Fibroblast of upper back skin (primary cell): Measurements from ENCODE around the gene UNC79.
A peak's percentile ranks its signal among the peaks of the same experiment; 100 is the strongest.

ENCODE experiments used
- DNase-seq: peaks from one replicate; pipeline ENCODE4 v3.0.0-alpha.2; 2013

UNC79 gene

DNA sequence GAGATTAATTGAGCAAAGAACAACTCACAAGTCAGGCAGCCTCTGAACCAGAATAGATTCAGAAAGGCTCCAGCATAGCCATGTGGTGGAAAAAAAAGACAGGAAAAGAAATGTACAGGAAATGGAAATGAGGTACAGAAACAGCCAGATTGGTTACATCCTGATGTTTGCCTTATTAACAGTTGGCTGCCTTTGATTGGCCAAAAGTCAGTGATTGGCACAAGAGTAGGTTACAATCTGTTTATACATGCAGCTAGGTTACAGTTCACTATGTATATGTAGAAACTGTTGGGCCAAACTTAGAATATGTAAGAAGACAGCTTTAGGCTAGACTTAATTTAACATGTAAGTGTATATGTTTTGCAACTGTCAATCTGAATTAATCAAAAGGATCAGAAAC is 118.9 kb downstream of the UNC79 start:
- no peak for DNase-seq

DNA sequence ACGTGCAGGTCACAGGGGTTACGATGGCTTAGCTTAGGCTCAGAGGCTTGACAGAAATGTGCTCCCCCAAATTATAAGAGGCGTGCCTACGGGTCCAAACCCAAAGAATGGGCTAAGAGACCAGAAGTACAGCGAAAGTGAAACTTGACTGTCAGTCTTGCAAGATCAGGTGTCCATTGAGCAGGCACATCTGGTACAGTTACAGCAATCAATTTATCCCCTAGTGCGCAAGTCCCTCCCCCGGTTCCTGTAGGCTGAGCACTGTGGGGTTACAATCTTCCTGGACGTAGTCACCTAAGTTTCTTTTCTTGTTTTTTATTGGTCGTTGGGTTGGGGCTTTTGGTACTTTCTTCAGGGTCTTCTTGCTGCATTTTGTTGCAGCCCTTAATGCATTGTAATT is 134.2 kb downstream of the UNC79 start:
- no peak for DNase-seq

DNA sequence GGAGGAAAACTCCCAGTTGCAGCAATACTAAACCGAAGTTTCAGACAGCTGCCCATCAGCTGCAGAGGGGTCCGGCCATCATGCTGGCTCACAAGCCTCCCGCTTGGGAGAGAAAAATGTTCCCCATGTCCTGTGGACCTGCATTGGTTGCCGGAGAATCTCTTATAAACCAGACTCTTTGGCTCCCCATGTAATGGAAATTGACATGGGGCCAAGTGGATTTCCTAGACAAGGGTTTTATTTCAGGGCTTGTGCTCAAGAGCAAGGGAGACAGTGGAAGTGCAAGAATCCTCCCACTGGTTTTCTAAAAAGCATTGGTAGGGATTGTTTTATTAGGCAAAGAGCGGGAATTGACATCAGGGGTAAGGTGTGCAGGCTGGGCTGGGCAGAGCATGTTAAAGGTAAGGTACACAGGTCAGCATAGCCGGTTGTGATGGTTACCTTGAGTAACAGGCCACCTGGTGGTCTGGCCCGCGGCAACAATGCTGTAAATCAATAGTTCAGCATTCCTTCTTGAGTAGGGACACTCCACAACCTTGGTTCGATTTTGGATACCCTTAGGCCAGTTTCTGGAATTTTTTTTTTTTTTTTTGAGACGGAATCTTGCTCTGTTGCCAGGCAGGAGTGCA is 135.4 kb downstream of the UNC79 start:
- no peak for DNase-seq

- no peak for DNase-seq
These were observed 140.5 kb downstream of the UNC79 start for GRCh38 chr14:93571275-93571674.

- DNase-seq, result no peak
These were observed 148.4 kb downstream of the UNC79 start for GRCh38 chr14:93579178-93579577.

- no peak for DNase-seq
These were observed 151.8 kb downstream of the UNC79 start for GRCh38 chr14:93582516-93582915.

DNA sequence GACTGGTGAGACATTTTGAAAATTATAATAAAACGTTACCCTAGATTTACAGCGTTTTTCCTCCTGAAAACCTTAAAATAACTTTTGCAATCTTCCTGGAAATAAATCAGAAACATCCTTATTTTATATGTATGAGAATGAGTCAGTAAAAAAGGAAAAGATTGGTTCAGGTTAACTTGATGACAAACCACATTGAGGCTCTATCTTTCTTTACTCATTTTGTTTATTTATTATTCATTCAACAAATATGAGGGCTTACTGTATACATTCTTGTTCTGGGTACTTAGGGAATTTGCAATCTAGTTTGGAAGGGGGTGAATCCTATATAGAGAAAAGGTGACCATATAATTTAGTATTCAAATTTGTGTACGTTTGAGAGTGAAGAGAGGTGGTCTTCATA is 156.6 kb downstream of the UNC79 start:
- no peak for DNase-seq

DNA sequence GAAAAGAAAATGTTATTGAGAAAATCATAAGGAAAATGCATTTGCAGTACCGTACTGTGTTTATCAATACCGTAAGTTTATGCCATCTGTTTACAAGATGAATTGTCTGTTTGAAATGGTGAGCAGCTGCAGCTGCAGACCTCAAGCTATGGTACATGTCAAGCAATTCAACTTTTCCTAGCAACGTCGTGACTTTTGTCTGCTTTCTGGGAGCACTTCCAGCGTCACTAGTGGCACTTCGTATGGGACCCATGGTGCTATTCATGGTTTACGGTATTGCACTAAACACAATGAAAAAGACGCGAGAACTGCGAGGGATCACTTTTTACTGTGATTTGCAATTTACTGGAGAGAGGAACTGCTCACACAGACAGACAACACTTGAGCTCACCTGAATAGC is 160.8 kb downstream of the UNC79 start:
- no peak for DNase-seq

DNA sequence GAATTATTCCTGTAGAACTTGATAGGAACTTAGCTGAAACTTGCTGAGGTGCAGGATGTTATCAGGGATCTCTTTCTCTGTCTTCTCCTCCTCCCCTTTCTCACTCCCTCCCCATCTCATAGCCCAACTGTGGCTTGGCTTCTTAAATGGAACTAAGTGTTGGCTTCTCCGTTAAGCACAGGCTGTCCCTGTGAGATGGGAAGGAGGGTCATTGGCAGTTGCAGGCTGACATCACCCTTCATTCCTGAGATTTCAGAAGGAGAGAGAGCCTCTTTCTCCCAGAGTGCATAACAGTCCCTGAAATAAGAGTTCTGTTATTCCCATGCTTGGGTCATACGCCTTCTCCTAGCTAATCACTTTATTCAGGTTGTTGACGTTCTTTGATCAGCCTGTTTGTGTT is 162.0 kb downstream of the UNC79 start:
- no peak for DNase-seq

DNA sequence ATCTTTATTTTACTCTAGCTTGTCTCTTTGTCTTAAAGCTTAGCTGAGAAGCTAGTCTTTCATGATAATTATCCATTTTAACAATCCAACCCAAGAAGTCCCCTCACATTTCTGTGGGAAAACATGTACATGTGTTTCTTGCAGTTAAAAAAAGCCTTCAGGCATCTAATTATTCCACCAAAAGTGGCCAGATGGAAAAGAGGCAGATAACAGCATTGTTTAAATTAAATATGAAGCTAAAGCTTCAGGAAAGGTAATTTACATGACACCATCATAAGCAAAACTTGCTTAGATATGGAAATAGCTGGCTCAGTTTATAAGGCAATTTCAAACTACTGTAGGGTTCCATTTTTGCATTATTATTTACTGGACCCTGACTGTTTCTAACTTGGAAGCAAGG is 175.4 kb downstream of the UNC79 start:
- no peak for DNase-seq

DNA sequence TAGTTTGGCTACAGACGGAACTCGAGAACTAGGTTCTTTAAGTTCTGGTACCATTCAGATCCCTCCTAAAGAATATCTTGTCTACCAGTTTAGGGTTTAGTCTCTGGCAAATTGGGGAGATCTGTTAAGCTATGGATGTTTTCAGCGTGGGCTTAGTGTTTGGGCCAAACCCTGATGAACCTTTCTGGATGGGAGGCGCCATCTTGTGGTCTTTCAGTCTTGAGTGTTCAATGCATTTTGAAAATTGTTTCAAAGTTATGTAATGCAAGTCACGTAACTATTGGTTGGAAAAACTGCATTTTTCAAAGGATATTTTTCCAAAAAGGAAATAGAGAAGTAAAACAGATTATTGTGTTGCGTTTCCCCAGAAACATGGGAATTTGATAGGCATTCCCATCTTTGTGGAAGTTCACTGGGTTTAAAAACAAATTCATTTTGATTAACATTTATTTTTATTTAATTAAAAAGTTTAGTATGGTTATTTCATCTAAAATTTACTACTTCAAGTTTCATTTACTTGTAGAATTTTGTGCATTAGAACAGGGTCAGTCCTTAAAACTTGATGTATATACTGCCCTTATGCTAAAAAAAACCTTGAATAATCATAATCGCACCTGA is 188.5 kb downstream of the UNC79 start:
- DNase-seq, result peak; percentile 51

DNA sequence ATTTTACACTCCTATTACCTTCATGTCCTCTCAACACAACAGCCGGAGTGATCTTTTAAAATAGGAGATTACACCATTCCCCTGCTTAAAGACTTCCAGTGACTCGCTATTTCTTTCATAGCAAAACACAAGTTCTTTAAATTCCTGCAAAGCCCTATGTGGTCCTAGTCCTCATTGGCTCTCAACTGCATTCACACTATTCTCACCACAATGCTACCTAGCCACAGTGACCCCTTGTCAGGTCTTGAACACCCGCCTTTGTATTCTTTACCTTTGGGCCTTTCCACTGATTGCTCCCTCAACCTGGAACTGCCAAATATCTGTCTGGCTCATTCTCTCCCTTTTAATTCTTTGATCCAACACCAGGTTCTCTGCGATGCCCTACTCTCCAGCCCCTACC is 197.3 kb downstream of the UNC79 start:
- DNase-seq, result no peak

GRCh38 chr14:93629643-93630042 is 198.9 kb downstream of the UNC79 start:
- DNase-seq, result no peak

- DNase-seq, result no peak
These were observed 208.1 kb downstream of the UNC79 start for GRCh38 chr14:93638790-93639189.

GRCh38 chr14:93643127-93643526 is 212.4 kb downstream of the UNC79 start:
- no peak for DNase-seq

DNA sequence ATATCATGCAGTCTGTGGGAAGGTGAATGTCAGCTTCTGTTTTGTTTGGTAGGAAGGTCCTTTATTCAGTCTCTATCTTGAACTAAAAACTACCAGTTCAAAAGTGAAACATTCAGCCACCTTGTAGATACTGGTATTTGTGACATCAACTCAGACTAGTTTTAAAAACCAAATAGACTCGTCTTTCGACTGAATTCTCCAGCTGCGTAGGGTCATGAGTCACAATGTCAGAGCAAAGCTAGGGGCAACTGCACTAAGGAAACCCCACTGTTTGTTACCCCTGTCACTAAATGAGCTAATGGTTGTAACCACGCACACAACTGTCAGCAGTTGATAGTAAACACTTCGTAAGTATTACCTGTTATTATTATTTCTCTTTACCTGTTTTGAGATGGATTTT is 212.9 kb downstream of the UNC79 start:
- no peak for DNase-seq

GRCh38 chr14:93645200-93645599 is 214.5 kb downstream of the UNC79 start:
- DNase-seq, result no peak

GRCh38 chr14:93648440-93649168 is 217.9 kb downstream of the UNC79 start:
- DNase-seq, result no peak

GRCh38 chr14:93654599-93654998 is 223.9 kb downstream of the UNC79 start:
- no peak for DNase-seq

- DNase-seq, result peak; percentile 41
These were observed 224.5 kb downstream of the UNC79 start for GRCh38 chr14:93655078-93655750.

DNA sequence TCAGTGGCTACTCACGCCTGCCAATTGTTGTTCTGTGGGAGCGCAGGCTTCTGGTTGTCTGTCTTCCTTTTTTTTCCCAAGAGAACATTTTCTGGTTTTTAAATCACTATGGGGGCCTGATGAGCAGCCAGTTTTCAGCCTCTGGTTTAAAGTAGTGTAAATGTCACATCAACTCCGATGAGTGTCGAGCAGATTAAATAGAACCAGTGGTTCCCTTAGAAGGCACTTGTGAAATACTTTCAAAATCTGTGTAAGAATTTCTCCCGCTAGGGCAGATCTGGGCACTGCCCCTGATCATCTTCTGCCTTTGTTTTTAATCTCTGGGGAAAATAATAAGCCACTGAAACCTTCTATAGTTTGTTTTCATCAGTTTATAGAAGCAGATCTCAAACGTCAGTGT is 227.1 kb downstream of the UNC79 start:
- DNase-seq, result no peak

DNA sequence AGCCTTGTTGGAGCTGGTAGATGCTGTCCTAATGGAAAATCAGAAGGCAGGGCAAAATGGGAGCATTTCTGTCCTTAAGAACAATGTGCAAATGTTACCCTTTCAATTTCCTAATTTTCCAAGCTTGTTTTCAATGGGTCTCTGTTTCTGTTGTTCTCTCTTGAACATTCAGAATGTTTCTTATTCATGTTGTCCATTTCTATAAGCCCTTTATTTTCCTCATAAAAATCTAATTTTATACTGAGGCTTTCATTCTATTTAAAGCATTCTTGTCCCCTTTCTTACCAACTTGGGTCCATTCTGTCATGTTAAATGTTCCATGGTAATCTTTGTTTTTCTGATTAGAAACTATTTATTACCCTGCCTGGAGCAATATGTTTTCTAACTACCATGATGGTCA is 232.6 kb downstream of the UNC79 start:
- DNase-seq, result no peak

DNA sequence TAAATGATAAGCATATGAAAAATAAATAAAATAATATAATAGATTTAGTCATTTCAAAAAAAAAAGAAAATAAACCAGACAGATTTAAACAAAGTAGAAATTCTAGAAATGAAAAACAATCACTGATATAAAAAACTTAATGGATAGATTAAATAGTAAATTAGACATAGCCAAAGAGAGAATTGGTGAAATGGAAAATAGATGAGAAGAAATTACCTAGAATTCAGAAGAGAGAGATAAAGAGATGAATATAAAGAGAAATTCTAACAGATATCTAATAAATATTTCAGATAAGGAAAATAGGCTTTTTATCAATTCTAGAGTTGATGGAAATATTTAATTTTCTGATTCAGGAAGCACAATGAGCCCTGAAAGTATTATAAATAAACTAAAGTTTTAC is 234.4 kb downstream of the UNC79 start:
- no peak for DNase-seq

DNA sequence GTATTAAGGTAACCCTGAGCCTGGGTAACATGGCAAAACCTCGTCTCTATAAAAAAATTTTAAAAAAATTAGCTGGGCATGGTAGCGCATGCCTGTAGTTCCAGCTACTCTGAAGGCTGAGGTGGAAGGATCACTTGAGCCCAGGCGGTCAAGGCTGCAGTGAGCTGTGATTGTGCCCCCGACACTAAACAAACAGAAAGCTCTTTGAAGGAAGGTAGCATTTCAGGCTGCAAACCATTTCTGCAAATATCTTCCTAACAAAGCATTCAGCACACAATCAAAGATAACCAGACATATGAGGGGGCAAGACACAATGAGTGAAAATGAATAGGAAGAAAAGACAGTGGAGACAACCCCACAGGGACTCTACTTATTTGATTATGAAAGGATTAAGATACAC is 238.9 kb downstream of the UNC79 start:
- no peak for DNase-seq
